Natural killer cell (primary cell): ENCODE measurements around the gene ABHD17A. TPM values are rescaled to one million over a fixed set of nuclear protein-coding genes. Genes with fewer than 3 reads are reported as not detected.

Source experiments
- ATAC-seq, 3 donors: fragments of 150-1000 bp in 2 of 3; fragments of 200-7000 bp in 1 of 3; cut with Tn5 transposase; 1 replicate in 1 of 3; 2 replicates in 2 of 3; pipeline ENCODE4 v1.10.0; 2021; ENCODE audit warnings: mild to moderate bottlenecking in 2 of 3, moderate library complexity in 2 of 3
- DNase-seq, 2 donors: peaks; one replicate each; pipeline versions ENCODE4 v3.0.0 to v3.0.0-alpha.2; 2013 to 2021; ENCODE audit warnings: mixed read lengths in 1 of 2
- H3K27ac ChIP-seq: one replicate; pipeline ENCODE4 v1.5.1; 2013; ENCODE audit warnings: mild to moderate bottlenecking, low read length
- H3K27me3 ChIP-seq: one replicate; pipeline ENCODE4 v1.6.1; 2013; ENCODE audit warnings: low read length; ENCODE audit not compliant: control insufficient read depth, insufficient read depth
- H3K36me3 ChIP-seq: one replicate; pipeline ENCODE4 v1.6.1; 2013; ENCODE audit warnings: low read length; ENCODE audit not compliant: control insufficient read depth, insufficient read depth
- H3K4me1 ChIP-seq: one replicate; pipeline ENCODE4 v1.6.1; 2013; ENCODE audit warnings: low read length; ENCODE audit not compliant: control insufficient read depth, insufficient read depth
- H3K4me3 ChIP-seq: one replicate; pipeline ENCODE4 v1.5.1; 2013; ENCODE audit warnings: low read length
- H3K9me3 ChIP-seq: one replicate; pipeline ENCODE4 v1.6.1; 2013; ENCODE audit warnings: low read length; ENCODE audit not compliant: control insufficient read depth, insufficient read depth
- H3K27ac Mint-ChIP-seq, 2 donors: one replicate each; pipeline ENCODE4 v1.8.0; 2022; ENCODE audit warnings: mild to moderate bottlenecking in 2 of 2, mixed read lengths in 2 of 2, moderate library complexity in 1 of 2
- H3K27me3 Mint-ChIP-seq, 2 donors: one replicate each; pipeline ENCODE4 v1.8.0; 2022; ENCODE audit warnings: low read depth in 2 of 2, mixed read lengths in 2 of 2
- H3K36me3 Mint-ChIP-seq: one replicate; pipeline ENCODE4 v1.8.0; 2022; ENCODE audit warnings: mixed read lengths
- H3K4me1 Mint-ChIP-seq, 2 donors: one replicate each; pipeline ENCODE4 v1.8.0; 2022; ENCODE audit warnings: mixed read lengths in 2 of 2
- H3K4me3 Mint-ChIP-seq: one replicate; pipeline ENCODE4 v1.8.0; 2022; ENCODE audit warnings: mild to moderate bottlenecking, moderate library complexity, mixed read lengths
- H3K9me3 Mint-ChIP-seq, 2 donors: one replicate each; pipeline ENCODE4 v1.8.0; 2022; ENCODE audit warnings: mixed read lengths in 2 of 2
- CTCF ChIP-seq: fragments of 200-600 bp; IDR thresholded peaks from one replicate; pipeline ENCODE4 v1.8.0; 2022; ENCODE audit warnings: antibody characterized with exemption
- WGBS: methylation state at CpG from one replicate; pipeline ENCODE4 v1.1.7; 2013; ENCODE audit warnings: missing lambda C conversion rate; ENCODE audit not compliant: insufficient coverage; 5-methylcytosine and 5-hydroxymethylcytosine counted together
- intact Hi-C: fragments of 100-400 bp; cut with micrococcal nuclease; formaldehyde crosslinking; loops from one replicate; pipeline ENCODE4 v1.14.2; 2022
- total RNA-seq, 4 donors: library from RNA; stranded (reverse); fragments of 120-200 nt in 1 of 4; gene quantifications; one replicate each; pipeline versions ENCODE4 v1.2.3 to v1.2.4, GENCODE V29; 2013 to 2022

Gene ABHD17A
- total RNA-seq, 3 donors from 2014 or later (not counting 1 experiment from before 2014, with no cell fraction given) = 554 to 652 (median 608) TPM

- no peaks in the 10 kb centered on the region for H3K27me3 ChIP-seq
- no peak overlapping the region for H3K4me3 ChIP-seq
- H3K27me3 Mint-ChIP-seq = no peaks in the 10 kb centered on the region
- H3K4me1 Mint-ChIP-seq = peaks cover 35 to 70% of the 10 kb centered on the region in 2 donors
- H3K9me3 Mint-ChIP-seq = no peaks in the 10 kb centered on the region
- no peak overlapping the region for H3K27ac ChIP-seq
- 95% methylated on average over 18 of the region's 19 CpGs for WGBS
- ATAC-seq (no peak), DNase-seq (no peak)
- H3K9me3 ChIP-seq = no peaks in the 10 kb centered on the region
- no peak for TF ChIP-seq CTCF
- H3K4me1 ChIP-seq = peaks cover 71% of the 10 kb centered on the region
- H3K4me3 Mint-ChIP-seq = no peak overlapping the region
- no peaks in the 10 kb centered on the region for H3K36me3 Mint-ChIP-seq
- intact Hi-C loops = no loop called here
- H3K27ac Mint-ChIP-seq = no peak overlapping the region
- peaks cover 4% of the 10 kb centered on the region for H3K36me3 ChIP-seq
Observed at GRCh38 chr19:1844513-1845124, 40.7 kb downstream of the ABHD17A start.

DNA sequence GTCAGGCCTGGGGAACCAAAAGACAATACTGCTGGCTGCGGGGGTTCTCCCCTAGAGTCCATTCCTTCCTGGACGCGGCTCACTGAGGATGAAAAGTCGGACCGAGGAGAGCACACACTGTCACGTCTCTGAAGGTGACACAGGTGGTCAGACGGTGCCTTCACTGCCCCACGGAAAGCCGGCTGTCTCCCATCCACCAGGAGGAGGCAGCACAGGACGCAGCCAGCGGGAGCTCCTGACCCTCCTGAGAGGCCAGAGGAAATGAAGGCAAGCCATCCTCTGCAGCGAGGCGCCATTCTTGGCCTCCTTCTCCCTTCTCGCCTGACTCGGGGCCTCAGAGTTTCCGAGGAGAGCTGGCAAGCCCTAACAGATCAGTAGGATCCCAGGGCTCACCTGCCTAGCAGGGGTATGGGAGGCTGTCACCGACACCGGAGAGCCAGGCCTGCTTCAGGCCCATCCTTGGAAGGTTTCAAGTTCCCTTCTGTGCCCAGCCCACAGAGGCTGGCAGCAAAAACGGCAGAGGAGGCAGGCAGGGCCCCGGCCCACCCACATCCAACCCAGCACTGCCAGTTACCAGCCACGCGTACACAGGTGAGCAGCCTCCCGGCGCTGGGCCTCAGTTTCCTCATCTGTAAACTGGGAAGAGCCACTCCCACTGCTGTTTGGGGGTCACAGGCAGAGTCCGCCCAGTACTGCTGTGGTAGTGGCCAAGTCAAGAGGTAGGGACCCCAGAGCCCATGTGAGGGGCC lies 41.5 kb downstream of the ABHD17A start:
- H3K4me3 Mint-ChIP-seq = no peak overlapping the region

DNA sequence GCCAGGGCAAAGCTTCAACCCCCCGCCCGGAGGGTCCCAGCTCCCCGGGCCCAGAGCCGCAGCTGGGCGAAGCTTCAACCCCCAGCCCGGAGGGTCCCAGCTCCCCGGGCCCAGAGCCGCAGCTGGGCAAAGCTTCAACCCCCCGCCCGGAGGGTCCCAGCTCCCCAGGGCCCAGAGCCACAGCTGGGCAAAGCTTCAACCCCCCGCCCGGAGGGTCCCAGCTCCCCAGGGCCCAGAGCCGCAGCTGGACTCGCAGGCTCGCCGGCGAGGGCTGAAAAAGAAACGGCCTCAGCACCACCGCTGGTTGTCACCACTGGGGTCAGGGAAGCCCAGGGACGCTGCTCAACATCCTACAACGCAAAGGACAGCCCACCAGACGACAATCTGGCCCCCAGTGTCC lies 42.2 kb downstream of the ABHD17A start:
- 92% methylated on average over 22 of the region's 22 CpGs for WGBS
- intact Hi-C loops = no loop called here
- H3K4me3 ChIP-seq = no peak overlapping the region
- no peak for TF ChIP-seq CTCF
- H3K9me3 Mint-ChIP-seq = no peaks in the 10 kb centered on the region
- peaks cover 64% of the 10 kb centered on the region for H3K4me1 ChIP-seq
- peaks cover 35 to 73% of the 10 kb centered on the region in 2 donors for H3K4me1 Mint-ChIP-seq
- DNase-seq = no peak
- H3K36me3 Mint-ChIP-seq = no peaks in the 10 kb centered on the region
- no peak overlapping the region for H3K4me3 Mint-ChIP-seq
- H3K27ac Mint-ChIP-seq = no peak overlapping the region
- H3K27me3 ChIP-seq = no peaks in the 10 kb centered on the region
- no peak overlapping the region for H3K27ac ChIP-seq
- ATAC-seq = no peak
- no peaks in the 10 kb centered on the region for H3K9me3 ChIP-seq
- peaks cover 7% of the 10 kb centered on the region for H3K36me3 ChIP-seq
- H3K27me3 Mint-ChIP-seq = no peaks in the 10 kb centered on the region

More for the DNA sequence above, 41.5 kb downstream of the ABHD17A start:
- Histone ChIP-seq H3K36me3 (peaks cover 7% of the 10 kb centered on the region), H3K4me3 (no peak overlapping the region), H3K4me1 (peaks cover 66% of the 10 kb centered on the region), H3K9me3 (no peaks in the 10 kb centered on the region), H3K27me3 (no peaks in the 10 kb centered on the region), H3K27ac (no peak overlapping the region)
- no peak for TF ChIP-seq CTCF
- DNase-seq (no peak), ATAC-seq (no peak)
- H3K27me3 Mint-ChIP-seq = no peaks in the 10 kb centered on the region
- no peak overlapping the region for H3K27ac Mint-ChIP-seq
- H3K36me3 Mint-ChIP-seq = no peaks in the 10 kb centered on the region
- 91% methylated on average over 25 of the region's 25 CpGs for WGBS
- no peaks in the 10 kb centered on the region for H3K9me3 Mint-ChIP-seq
- intact Hi-C loops = no loop called here
- H3K4me1 Mint-ChIP-seq = peaks cover 35 to 73% of the 10 kb centered on the region in 2 donors
